ENCODE data around the gene PRKCB.

PRKCB gene

DNA sequence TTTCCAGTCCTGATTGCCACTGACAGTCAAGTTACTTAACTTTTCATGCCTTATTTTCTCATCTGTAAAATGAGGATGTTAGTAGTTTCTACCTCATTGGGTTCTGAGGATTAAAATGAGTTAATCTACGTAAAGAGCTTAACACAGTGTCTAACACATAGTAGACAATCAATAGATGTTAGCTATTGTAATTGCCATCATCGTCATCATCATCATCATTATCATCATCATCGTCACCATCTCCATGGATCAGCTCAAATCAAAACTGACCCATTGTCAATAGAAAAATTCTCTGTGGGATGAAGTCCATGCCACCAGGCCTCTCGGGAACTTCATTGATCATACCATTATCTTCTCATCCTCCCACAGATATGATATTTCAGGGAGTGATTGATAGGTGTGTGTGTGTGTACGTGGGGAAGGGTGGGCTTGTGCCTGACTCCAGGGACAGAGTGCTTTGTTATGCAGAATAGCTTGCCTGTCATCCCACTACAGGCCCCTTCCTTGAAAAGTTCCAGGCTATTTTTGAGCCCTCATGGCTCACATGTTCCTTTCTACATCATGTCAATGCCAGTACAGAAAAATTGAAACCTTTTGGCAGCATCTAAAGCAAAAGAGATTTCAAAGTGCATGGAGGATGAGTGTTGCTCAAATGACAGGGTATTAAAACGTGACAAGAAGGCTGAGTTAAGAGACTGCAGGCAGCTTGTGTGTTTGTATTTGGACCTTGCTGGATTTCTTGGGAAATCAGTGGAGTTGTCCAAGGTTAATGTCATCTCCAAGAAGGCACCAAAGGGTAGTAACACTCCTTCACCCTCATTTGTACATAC is 133.9 kb downstream of the PRKCB start:
- H3K36me3 ChIP-seq (ENCODE audit: control insufficient read depth, low read length) = no peaks in the 10 kb centered on the region
- no peaks in the 10 kb centered on the region for H4K20me1 ChIP-seq (ENCODE audit: control insufficient read depth, insufficient read depth, low read depth, low read length)
- H3K27ac ChIP-seq (ENCODE audit: low read depth, low read length) = no peak overlapping the region
- no peak for TF ChIP-seq CTCF (IDR thresholded peaks at IDR 0.05; ENCODE audit: low read depth, low read length, poor library complexity, severe bottlenecking)
- no peak for TF ChIP-seq EZH2phosphoT487 (IDR thresholded peaks at IDR 0.05; ENCODE audit: borderline replicate concordance, low read length)
- H3K4me3 ChIP-seq (ENCODE audit: low read length) = no peak overlapping the region
- no peaks in the 10 kb centered on the region for H3K79me2 ChIP-seq (ENCODE audit: control insufficient read depth, low read length)
- H3K4me1 ChIP-seq (ENCODE audit: control insufficient read depth, low read length) = no peaks in the 10 kb centered on the region
- H3K9me3 ChIP-seq (ENCODE audit: control insufficient read depth, insufficient read depth, low read length) = no peaks in the 10 kb centered on the region
- no peak overlapping the region for H3K4me2 ChIP-seq (ENCODE audit: low read length)
- H3K9me2 ChIP-seq (replicated peaks; ENCODE audit: control insufficient read depth, low read length) = no peaks in the 10 kb centered on the region
- no peaks in the 10 kb centered on the region for H3F3A ChIP-seq (ENCODE audit: control insufficient read depth, insufficient read depth)
- H3K27me3 ChIP-seq (ENCODE audit: control insufficient read depth, low read length) = no peaks in the 10 kb centered on the region

- no peak overlapping the region for H3K4me2 ChIP-seq (ENCODE audit: low read length)
- no peaks in the 10 kb centered on the region for H3K79me2 ChIP-seq (ENCODE audit: control insufficient read depth, low read length)
- H3K27ac ChIP-seq (ENCODE audit: low read depth, low read length) = no peak overlapping the region
- peaks cover 16% of the 10 kb centered on the region for H3K4me1 ChIP-seq (ENCODE audit: control insufficient read depth, low read length)
- H3K9me2 ChIP-seq (replicated peaks; ENCODE audit: control insufficient read depth, low read length) = no peaks in the 10 kb centered on the region
- H3K4me3 ChIP-seq (ENCODE audit: low read length) = no peak overlapping the region
- H4K20me1 ChIP-seq (ENCODE audit: control insufficient read depth, insufficient read depth, low read depth, low read length) = no peaks in the 10 kb centered on the region
- no peaks in the 10 kb centered on the region for H3K36me3 ChIP-seq (ENCODE audit: control insufficient read depth, low read length)
- H3K27me3 ChIP-seq (ENCODE audit: control insufficient read depth, low read length) = no peaks in the 10 kb centered on the region
- no peaks in the 10 kb centered on the region for H3F3A ChIP-seq (ENCODE audit: control insufficient read depth, insufficient read depth)
- no peaks in the 10 kb centered on the region for H3K9me3 ChIP-seq (ENCODE audit: control insufficient read depth, insufficient read depth, low read length)
- TF ChIP-seq CTCF (IDR thresholded peaks at IDR 0.05; ENCODE audit: low read depth, low read length, poor library complexity, severe bottlenecking) = no peak
- TF ChIP-seq EZH2phosphoT487 (IDR thresholded peaks at IDR 0.05; ENCODE audit: borderline replicate concordance, low read length) = no peak
These were observed 138.4 kb downstream of the PRKCB start for GRCh38 chr16:23974223-23974622.

GRCh38 chr16:23975293-23975692 is 139.5 kb downstream of the PRKCB start:
- Histone ChIP-seq H3K36me3 (ENCODE audit: control insufficient read depth, low read length) (no peaks in the 10 kb centered on the region), H3K79me2 (ENCODE audit: control insufficient read depth, low read length) (no peaks in the 10 kb centered on the region), H3K27me3 (ENCODE audit: control insufficient read depth, low read length) (no peaks in the 10 kb centered on the region), H4K20me1 (ENCODE audit: control insufficient read depth, insufficient read depth, low read depth, low read length) (no peaks in the 10 kb centered on the region), H3F3A (ENCODE audit: control insufficient read depth, insufficient read depth) (no peaks in the 10 kb centered on the region), H3K27ac (ENCODE audit: low read depth, low read length) (no peak overlapping the region), H3K4me1 (ENCODE audit: control insufficient read depth, low read length) (peaks cover 16% of the 10 kb centered on the region), H3K4me2 (ENCODE audit: low read length) (no peak overlapping the region), H3K4me3 (ENCODE audit: low read length) (no peak overlapping the region), H3K9me3 (ENCODE audit: control insufficient read depth, insufficient read depth, low read length) (no peaks in the 10 kb centered on the region), H3K9me2 (replicated peaks; ENCODE audit: control insufficient read depth, low read length) (no peaks in the 10 kb centered on the region)
- no peak for TF ChIP-seq CTCF (IDR thresholded peaks at IDR 0.05; ENCODE audit: low read depth, low read length, poor library complexity, severe bottlenecking)
- TF ChIP-seq EZH2phosphoT487 (IDR thresholded peaks at IDR 0.05; ENCODE audit: borderline replicate concordance, low read length) = no peak
